Measurements from ENCODE around the gene BCL11A. TPM values are rescaled to one million over a fixed set of nuclear protein-coding genes. Genes with fewer than 3 reads are reported as not detected.

The BCL11A gene
- total RNA-seq, 1 experiment from 2014 or later = 91.4 TPM

- Histone ChIP-seq H4K20me1 (ENCODE audit: control insufficient read depth, insufficient read depth, insufficient read length) (no peaks in the 10 kb centered on the region), H3K4me1 (ENCODE audit: insufficient read depth, low read length) (peaks cover 3% of the 10 kb centered on the region; the same call in 1 of the 2 replicates), H4K5ac (ENCODE audit: insufficient read length, low read depth, low read length) (no peak overlapping the region), H2BK20ac (ENCODE audit: low read depth, low read length, poor library complexity, severe bottlenecking) (no peak overlapping the region), H2BK120ac (ENCODE audit: low read depth, low read length, poor library complexity, severe bottlenecking) (no peak overlapping the region), H2AK5ac (ENCODE audit: insufficient read length, low read length) (no peak overlapping the region), H3K79me2 (ENCODE audit: insufficient read depth, low read length) (no peaks in the 10 kb centered on the region), H4K91ac (ENCODE audit: insufficient read length, low read depth, low read length) (no peak overlapping the region), H3K23ac (ENCODE audit: insufficient read length, low read depth, low read length) (no peak overlapping the region), H3K27ac (ENCODE audit: insufficient read length, low read depth, low read length) (no peak overlapping the region), H3K27me3 (ENCODE audit: insufficient read depth, low read length) (peaks cover 1% of the 10 kb centered on the region; the same call in 1 of the 2 replicates), H2AFZ (ENCODE audit: low read length) (no peak overlapping the region), H2BK5ac (ENCODE audit: insufficient read length, low read length) (no peak overlapping the region), H3K79me1 (ENCODE audit: insufficient read depth, low read depth, low read length, poor library complexity, severe bottlenecking) (no peaks in the 10 kb centered on the region), H3T11ph (ENCODE audit: low read length) (no peak overlapping the region), H4K8ac (replicated peaks; ENCODE audit: insufficient read length, low read depth, low read length) (no peak overlapping the region), H2BK15ac (ENCODE audit: low read depth, low read length) (no peak overlapping the region), H3K9me3 (ENCODE audit: control insufficient read depth, low read depth, low read length) (no peaks in the 10 kb centered on the region), H3K56ac (ENCODE audit: insufficient read length, low read depth, low read length) (no peak overlapping the region), H3K4ac (ENCODE audit: low read depth, low read length) (no peak overlapping the region), H3K4me2 (ENCODE audit: insufficient read depth, insufficient read length, low read length) (no peak overlapping the region), H3K14ac (ENCODE audit: insufficient read depth, low read length) (no peak overlapping the region), H3K23me2 (ENCODE audit: insufficient read length, low read depth, low read length, poor library complexity, severe bottlenecking) (no peaks in the 10 kb centered on the region), H3K18ac (ENCODE audit: insufficient read length, low read depth, low read length) (no peak overlapping the region), H2BK12ac (ENCODE audit: insufficient read length, low read depth, low read length) (no peak overlapping the region), H3K9ac (ENCODE audit: extremely low read depth, insufficient read length, low read length) (no peak overlapping the region)
- no CpG with 5 or more reads among the region's 8 CpGs for WGBS (ENCODE audit: extremely low coverage, insufficient read length, low lambda C conversion rate)
- Mint-ChIP-seq H3K27me3 (ENCODE audit: low read depth) (peaks cover 14% of the 10 kb centered on the region), H3K4me1 (peaks cover 41 to 55% of the 10 kb centered on the region in 2 experiments), H3K4me3 (no peak overlapping the region), H3K36me3 (ENCODE audit: insufficient read depth in 1 of 3, low read depth in 3 of 3) (peaks cover 0 to 3% (median 0%) of the 10 kb centered on the region in 3 experiments; a peak in 1 of 7 replicates), H3K9me3 (no peaks in the 10 kb centered on the region; a peak in 1 of 5 replicates), H3K27ac (no peak overlapping the region)
- TF ChIP-seq CTCF (conservative IDR thresholded peaks at IDR 0.05) = no peak
- DNase-seq = no peak
Observed at GRCh38 chr2:60409531-60409871, 144.0 kb downstream of the BCL11A start.
